Kidney capillary endothelial cell (primary cell): ENCODE measurements around the gene C5AR1.
"Not testable (repeated sequence)": the region's sequence is repeated elsewhere in the genome, so short reads cannot be mapped to it uniquely, and the experiment has no call there.

Source experiments
- DNase-seq: peaks from one replicate; pipeline ENCODE4 v3.0.0-alpha.2; 2018; ENCODE audit warnings: low spot score

Gene C5AR1

DNA sequence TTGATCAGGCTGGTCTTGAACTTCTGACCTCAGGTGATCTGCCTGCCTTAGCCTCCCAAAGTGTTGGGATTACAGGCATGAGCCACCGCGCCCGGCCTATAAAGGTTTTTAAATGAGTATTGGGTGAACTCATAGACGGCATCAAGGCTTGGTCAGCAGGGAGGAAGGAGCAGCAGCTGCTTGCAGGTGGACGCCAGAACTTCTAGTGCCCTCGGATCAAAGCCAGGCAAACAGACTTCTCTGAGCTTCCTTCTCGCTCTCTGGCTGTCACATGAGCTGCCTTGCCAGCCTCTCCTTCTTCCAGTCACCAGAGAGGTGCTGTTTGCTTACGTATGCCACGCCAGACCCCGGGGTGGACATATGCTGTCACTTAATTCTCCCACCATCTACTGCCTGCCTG, 55.8 kb downstream of the C5AR1 start:
- DNase-seq = not testable (repeated sequence)

- no peak for DNase-seq
Observed at GRCh38 chr19:47370045-47370611, 60.5 kb downstream of the C5AR1 start.

GRCh38 chr19:47371261-47371660, 61.6 kb downstream of the C5AR1 start:
- no peak for DNase-seq
